K562 (cell line): ENCODE data around the gene NME4. TPM values are rescaled to one million over a fixed set of nuclear protein-coding genes. Genes with fewer than 3 reads are reported as not detected.

Experiments used
- CREM ChIP-seq: IDR thresholded peaks from 2 replicates; pipeline ENCODE4 v1.6.1; 2014; ENCODE audit warnings: antibody characterized with exemption, low read depth
- DACH1 ChIP-seq: fragments of 450-650 bp; IDR thresholded peaks from 2 replicates; pipeline ENCODE4 v1.6.1; 2018; ENCODE audit not compliant: partially characterized antibody
- ELF4 ChIP-seq: fragments of 450-650 bp; formaldehyde crosslinking; IDR thresholded peaks from 2 replicates; pipeline ENCODE4 v1.4.0; 2022; ENCODE audit warnings: missing genetic modification characterization
- ELK3 ChIP-seq: fragments of 450-650 bp; formaldehyde crosslinking; IDR thresholded peaks from 2 replicates; pipeline ENCODE4 v1.4.0; 2020; ENCODE audit warnings: mild to moderate bottlenecking
- FUS ChIP-seq: fragments of 200-400 bp; formaldehyde crosslinking; optimal IDR thresholded peaks from 2 replicates; pipeline ENCODE3; 2017; ENCODE audit warnings: low read depth, low read length
- KAT7 ChIP-seq: sonication (generic); formaldehyde crosslinking; IDR thresholded peaks from 2 replicates; pipeline ENCODE4 v1.8.0; 2022; ENCODE audit warnings: missing genetic modification reagents, mild to moderate bottlenecking, borderline replicate concordance
- MAFG ChIP-seq: fragments of 450-650 bp; conservative IDR thresholded peaks from 2 replicates; pipeline ENCODE4 v1.6.1; 2016; ENCODE audit warnings: missing genetic modification characterization, missing compliant biosample characterization
- NFRKB ChIP-seq: fragments of 450-650 bp; IDR thresholded peaks from 2 replicates; pipeline ENCODE4 v1.6.1; 2016; ENCODE audit warnings: low read depth
- NR2C2 ChIP-seq, 2 experiments: fragments of 200-800 bp in 1 of 2; sonication (Bioruptor generic) in 1 of 2; sonication (generic) in 1 of 2; formaldehyde crosslinking in 1 of 2; IDR thresholded peaks; 2 replicates each; pipeline versions ENCODE4 v1.6.1 to v1.8.0; 2016 to 2022; ENCODE audit warnings: mild to moderate bottlenecking in 1 of 2, missing compliant biosample characterization in 1 of 2, missing genetic modification characterization in 1 of 2, missing genetic modification reagents in 1 of 2
- TFAP4 ChIP-seq: sonication (generic); formaldehyde crosslinking; IDR thresholded peaks from 2 replicates; pipeline ENCODE4 v1.8.0; 2022; ENCODE audit warnings: missing genetic modification reagents, mild to moderate bottlenecking, moderate library complexity, borderline replicate concordance
- TSC22D4 ChIP-seq: fragments of 450-650 bp; IDR thresholded peaks from 2 replicates; pipeline ENCODE4 v1.6.1; 2016; ENCODE audit warnings: missing genetic modification characterization, missing biosample characterization, control low read depth
- UBTF ChIP-seq, 2 experiments: IDR thresholded peaks; 2 replicates each; pipeline ENCODE4 v1.6.1; 2012; ENCODE audit warnings: improper control_type of control experiment in 2 of 2, low read depth in 2 of 2, low read length in 2 of 2, borderline replicate concordance in 1 of 2
- ZBTB17 ChIP-seq: fragments of 450-650 bp; formaldehyde crosslinking; IDR thresholded peaks from 2 replicates; pipeline ENCODE4 v1.4.0; 2020; ENCODE audit warnings: mild to moderate bottlenecking
- ZFX ChIP-seq: sonication (generic); formaldehyde crosslinking; IDR thresholded peaks from 2 replicates; pipeline ENCODE4 v1.8.0; 2022; ENCODE audit warnings: mild to moderate bottlenecking, missing genetic modification reagents, moderate library complexity
- ZNF146 ChIP-seq: IDR thresholded peaks from one replicate; pipeline ENCODE4 v1.6.1; 2018; ENCODE audit warnings: missing compliant biosample characterization; ENCODE audit not compliant: unreplicated experiment
- ZNF444 ChIP-seq: fragments of 250-450 bp; sonication (Bioruptor Pico); IDR thresholded peaks from 2 replicates; pipeline ENCODE4 v1.4.0; 2020; ENCODE audit warnings: mild to moderate bottlenecking, moderate library complexity
- ZNF561 ChIP-seq: fragments of 450-650 bp; formaldehyde crosslinking; conservative IDR thresholded peaks from 2 replicates; pipeline ENCODE4 v1.4.0; 2020; ENCODE audit warnings: mild to moderate bottlenecking, moderate library complexity
- ZNF609 ChIP-seq: sonication (generic); formaldehyde crosslinking; IDR thresholded peaks from 2 replicates; pipeline ENCODE4 v1.8.1; 2023; ENCODE audit warnings: missing genetic modification reagents, mild to moderate bottlenecking, borderline replicate concordance
- polyA plus RNA-seq, 8 experiments: library from polyadenylated mRNA; depleted of rRNA in 4 of 8; stranded (reverse) in 5 of 8; unstranded in 3 of 8; fragments of >200 nt; fragmentation: Nextera tagmentation in 2 of 8; fragmentation: Illumina TruSeq in 1 of 8; extraction: Ambion mirVana in 2 of 8; extraction: Trizol in 1 of 8; gene quantifications; 2 replicates each; pipeline versions ENCODE4 v1.2.1 to v1.2.3, GENCODE V29; 2011 to 2014; ENCODE audit warnings: inconsistent platforms in 1 of 8, missing spikeins in 1 of 8
- total RNA-seq, 7 experiments: library from RNA; depleted of rRNA in 6 of 7; stranded (reverse); fragments of >200 nt in 6 of 7; fragmentation: Illumina TruSeq in 2 of 7; extraction: Trizol in 2 of 7; gene quantifications; 2 replicates each; pipeline versions ENCODE4 v1.2.1 to v1.2.3, GENCODE V29; 2011 to 2021; ENCODE audit warnings: low replicate concordance in 1 of 7

Gene NME4
- total and polyA plus RNA-seq, 9 of the 15 experiments (the other 6 are each of a cell fraction or from before 2014, with no cell fraction given): 15.4 to 264 (median 139) TPM

- TF ChIP-seq TFAP4 (CRISPR knock-in tag) (peak; percentile 87), DACH1 (peak; percentile 34), ELK3 (CRISPR knock-in tag) (no peak), NR2C2 (CRISPR knock-in tag; IDR thresholded peaks at IDR 0.05) (no peak), NR2C2 (tag; IDR thresholded peaks at IDR 0.05) (no peak), TSC22D4 (tag) (no peak), UBTF (IDR thresholded peaks at IDR 0.05; ENCODE audit: borderline replicate concordance in 1 of 2, low read depth in 2 of 2, low read length in 2 of 2) (0 out of 4 replicates have a peak, but pooled peaks of 1 of the 2 experiments have one; percentile 41), MAFG (tag) (no peak), ZBTB17 (no peak), ZNF146 (no peak), CREM (no peak), ELF4 (CRISPR knock-in tag) (no peak), ZNF561 (CRISPR knock-in tag) (no peak), FUS (no peak), ZNF444 (CRISPR knock-in tag) (no peak), NFRKB (no peak), ZFX (CRISPR knock-in tag) (0 out of 2 replicates have a peak, but pooled peaks have one; percentile 43), KAT7 (0 out of 2 replicates have a peak, but pooled peaks have one; percentile 32), ZNF609 (no peak)
These were observed 15.8 kb upstream of the NME4 start (continued) for GRCh38 chr16:381012-381788.
